NCI-H446 treated with DMSO at 0.1 percent for 48 hours (cell line): ENCODE results near the gene PPP1R26.

Source experiments
- DNase-seq: peaks from one replicate; lab custom pipeline; 2025; lab: John Stamatoyannopoulos, UW

The PPP1R26 gene

GRCh38 chr9:135464181-135464580, 15.4 kb upstream of the PPP1R26 start:
- no peak for DNase-seq

GRCh38 chr9:135468854-135469521, 10.6 kb upstream of the PPP1R26 start:
- DNase-seq: no peak

- DNase-seq: no peak
These were observed 7.6 kb upstream of the PPP1R26 start for GRCh38 chr9:135471791-135472640.

- DNase-seq: no peak
These were observed 5.5 kb upstream of the PPP1R26 start for GRCh38 chr9:135473972-135474543.

GRCh38 chr9:135474915-135475314, 4.7 kb upstream of the PPP1R26 start:
- no peak for DNase-seq

DNA sequence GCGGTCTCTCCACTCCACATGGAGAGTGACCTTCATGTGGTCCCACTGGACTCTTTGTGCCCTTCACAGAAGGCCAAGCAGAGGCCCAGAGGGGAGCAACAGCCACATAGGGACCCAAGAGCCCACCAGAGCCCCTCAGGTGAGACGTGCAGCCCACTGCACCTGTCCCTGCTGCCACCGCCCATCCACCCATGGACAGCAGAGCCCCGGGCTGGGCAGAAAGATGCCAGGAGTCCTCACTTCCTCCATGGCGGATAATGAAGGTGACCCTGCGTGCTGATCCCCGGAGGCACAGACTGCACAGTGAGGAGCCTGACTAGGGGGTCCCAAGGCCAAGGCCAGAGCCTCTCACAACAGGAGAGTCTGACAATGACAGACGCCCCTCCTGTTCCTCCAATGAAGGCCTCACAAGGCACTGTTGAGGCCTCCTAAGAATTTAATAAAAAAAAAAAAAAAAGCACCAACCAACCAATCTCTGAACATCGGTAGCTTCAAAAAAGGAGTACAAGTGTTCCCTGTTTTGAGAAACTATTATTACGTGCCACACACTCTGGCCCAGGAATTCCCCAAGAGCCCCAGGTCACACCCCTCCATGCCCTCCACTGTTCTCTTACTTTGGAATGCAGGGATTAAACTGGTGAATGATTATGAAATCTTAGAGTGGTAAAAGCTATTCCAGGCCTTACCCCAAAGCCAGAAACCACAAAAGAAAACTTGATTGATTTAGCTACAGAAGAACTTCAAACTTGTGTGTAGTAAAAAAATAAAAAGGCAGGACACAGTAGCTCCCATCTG, 2.8 kb upstream of the PPP1R26 start:
- no peak for DNase-seq

GRCh38 chr9:135478191-135478590, 1.4 kb upstream of the PPP1R26 start:
- DNase-seq: no peak

DNA sequence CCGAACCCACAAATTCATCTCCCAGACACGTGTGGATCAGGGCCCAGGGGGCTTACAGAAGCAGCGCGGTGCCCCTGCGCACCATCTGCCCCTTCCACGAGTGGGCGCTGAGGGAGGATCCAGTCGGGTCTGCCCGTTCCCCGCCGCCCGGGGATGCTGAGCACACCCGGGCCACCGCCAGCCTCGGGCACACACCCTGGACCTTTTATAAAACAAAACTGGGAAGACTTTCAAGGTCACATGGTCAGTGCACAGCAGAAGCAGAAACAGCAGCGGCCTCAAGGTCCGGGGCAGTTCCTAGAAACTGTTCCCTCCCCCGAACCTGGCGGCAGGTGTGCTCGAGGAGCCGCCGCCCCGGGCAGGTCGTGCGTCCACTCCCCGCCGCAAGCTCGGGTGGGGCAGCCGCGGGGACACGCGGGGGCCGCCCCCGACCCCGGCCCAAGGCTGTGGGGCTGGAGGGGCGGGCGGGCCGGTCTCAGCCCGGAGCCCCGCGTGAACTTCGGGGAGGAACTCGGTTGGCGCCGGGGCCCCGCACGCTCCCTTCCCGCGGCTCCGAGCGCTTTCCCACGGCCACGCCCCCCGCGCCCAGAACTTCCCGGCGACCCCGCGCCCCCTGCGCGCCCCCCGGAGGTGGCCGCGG, 633 bp upstream of the PPP1R26 start:
- no peak for DNase-seq

GRCh38 chr9:135480071-135480939, 723 bp downstream of the PPP1R26 start:
- no peak for DNase-seq

- no peak for DNase-seq
These were observed 1.3 kb downstream of the PPP1R26 start for GRCh38 chr9:135480940-135481310.

DNA sequence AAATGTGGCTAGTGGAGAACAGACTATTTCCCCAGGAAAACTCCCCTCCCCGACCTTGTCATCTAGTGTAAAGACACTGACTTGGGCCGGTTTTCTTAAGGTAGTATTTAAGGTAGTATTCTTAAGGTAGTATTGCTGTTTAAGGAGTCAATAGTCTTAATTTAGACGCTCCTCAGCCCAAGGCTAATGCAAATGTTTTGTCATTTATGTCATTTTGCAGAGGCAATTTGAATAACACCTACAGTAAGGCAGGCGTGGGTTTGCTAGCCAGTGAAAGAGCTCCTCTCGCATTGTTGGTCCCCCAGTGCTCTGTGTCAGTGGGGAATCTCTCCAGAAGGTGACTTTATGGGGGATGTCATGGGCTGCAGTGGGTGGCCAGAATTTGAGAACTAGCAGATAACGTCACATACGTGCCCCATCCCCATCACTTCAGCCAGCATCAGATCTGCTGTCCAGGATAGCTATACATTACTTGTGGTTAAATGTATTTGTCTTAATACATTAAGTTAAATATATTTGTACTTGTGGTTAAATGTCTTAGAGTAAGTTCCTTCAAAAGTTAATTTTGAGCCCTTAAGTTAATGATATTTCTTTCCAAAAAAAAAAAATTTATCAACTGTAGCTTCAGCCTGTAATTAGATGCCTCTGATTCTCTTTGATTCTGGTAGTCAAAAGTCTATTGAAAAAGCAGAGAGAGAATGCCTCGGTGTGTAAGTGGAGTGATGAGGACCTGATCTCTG, 2.6 kb downstream of the PPP1R26 start:
- DNase-seq: no peak

GRCh38 chr9:135484460-135485277, 5.1 kb downstream of the PPP1R26 start:
- DNase-seq: no peak

DNA sequence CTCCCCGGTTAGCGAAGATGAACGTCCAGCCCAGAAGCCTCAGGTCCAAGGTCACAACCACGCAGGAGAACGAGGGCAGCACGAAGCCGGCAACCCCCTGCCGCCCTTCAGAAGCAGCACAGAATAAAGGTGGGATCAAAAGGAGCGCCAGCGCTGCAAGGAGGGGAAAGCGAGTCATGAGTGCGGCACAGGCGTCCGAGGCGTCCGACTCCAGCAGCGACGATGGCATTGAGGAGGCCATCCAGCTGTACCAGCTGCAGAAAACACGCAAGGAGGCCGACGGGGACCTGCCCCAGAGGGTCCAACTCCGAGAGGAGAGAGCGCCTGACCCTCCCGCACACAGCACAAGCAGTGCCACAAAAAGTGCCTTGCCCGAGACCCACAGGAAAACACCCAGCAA, 5.8 kb downstream of the PPP1R26 start:
- DNase-seq: no peak

DNA sequence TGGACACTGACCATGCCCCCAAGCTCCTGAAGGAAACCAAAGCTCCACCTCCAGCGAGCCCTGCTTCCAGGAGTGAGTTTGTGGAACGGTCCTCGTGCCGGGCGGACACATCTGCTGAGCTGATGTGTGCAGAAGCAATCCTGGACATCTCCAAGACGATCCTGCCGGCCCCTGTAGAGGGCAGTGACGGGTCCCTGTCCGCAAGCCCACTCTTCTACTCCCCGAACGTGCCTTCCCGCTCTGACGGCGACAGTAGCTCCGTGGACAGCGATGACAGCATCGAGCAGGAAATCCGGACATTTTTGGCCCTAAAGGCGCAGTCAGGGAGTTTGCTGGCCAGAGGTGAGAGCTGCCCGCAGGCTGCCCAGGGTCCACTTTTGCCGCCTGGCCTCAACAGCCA, 6.2 kb downstream of the PPP1R26 start:
- DNase-seq: no peak

DNA sequence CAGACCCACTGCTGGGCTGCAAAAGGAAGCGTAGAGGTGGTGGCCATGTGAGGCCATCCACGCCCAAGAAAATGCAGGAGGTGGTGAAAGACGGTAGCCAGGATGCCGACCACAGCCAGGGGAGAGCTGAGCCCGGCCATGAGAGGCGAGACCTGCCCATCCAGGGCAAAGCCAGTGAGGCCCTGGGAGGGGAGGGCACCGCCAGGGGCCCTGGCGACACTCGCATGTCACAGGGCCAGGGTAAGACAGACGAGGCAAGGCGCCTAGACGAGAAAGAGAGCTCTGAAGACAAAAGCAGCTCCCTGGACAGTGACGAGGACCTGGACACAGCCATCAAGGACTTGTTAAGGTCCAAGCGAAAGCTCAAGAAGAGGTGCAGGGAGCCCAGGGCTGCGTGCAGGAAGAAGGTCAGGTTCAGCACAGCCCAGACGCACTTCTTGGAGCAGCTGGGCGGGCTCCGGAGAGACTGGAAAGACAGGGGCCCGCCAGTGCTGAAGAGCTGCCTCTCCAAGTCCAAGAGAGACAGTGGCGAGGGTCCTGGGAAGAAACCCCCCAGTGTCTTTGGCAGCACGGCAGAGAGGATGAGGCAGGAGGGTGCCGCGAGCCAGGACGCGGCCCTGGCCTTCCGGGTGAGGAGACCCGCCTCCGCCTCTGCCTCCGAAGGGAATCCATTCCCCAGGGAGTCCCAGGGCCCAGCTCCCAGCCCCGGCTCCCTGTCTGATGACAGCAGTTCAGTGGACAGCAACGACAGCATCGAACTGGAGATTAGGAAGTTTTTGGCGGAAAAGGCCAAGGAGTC, 6.9 kb downstream of the PPP1R26 start:
- DNase-seq: no peak

DNA sequence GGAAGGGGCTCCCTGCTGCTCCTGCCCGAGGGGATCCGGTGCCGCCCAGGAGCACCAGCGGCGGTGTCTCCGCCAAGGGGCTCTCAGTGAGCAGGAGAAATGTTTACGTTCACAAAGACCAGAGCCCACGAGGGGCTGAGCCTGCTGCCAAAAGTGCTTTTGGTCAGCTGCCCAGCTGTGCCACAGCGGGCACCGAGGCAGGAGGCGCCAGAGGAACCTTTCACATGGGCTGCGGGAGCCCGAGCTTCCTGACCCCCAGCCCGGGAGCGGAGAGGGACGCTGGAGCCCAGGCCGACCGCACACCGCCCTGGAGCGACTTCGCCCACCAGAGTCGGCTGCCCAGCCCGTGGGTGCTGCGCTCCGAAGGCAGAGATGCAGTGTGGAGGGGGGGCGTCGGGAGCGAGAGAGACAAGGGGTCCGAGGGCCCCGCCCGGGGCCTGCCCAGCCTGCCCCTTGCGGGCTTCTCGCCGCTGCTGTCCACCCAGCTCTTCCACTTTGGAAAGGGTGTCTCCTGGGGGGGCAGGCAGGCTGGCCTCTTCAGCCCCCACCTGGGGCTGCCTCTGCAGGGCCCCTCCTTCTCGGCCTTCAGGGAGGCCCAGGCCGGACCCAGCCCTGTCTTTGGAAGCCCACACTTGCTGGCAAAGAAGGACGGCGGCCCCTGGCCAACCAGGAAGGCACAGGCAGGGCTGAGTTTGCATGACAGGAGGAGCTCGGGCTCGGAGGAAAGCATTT, 7.9 kb downstream of the PPP1R26 start:
- no peak for DNase-seq

DNA sequence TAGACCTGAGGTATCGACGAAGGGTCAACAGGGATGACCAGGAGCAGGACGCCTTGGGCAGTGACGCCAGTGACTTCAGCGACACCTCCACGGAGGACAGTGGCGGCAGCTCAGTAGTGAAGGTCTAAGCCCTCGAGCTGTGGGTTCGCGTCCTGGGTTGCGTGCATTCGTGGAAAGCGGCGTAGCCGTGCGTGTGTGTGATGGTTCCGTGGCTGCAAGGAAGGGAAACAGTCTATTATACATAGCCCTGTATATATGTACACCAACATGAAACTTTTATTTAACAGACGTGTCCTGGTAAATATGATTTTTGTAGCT, 8.4 kb downstream of the PPP1R26 start:
- DNase-seq: no peak

- no peak for DNase-seq
These were observed 8.9 kb downstream of the PPP1R26 start for GRCh38 chr9:135488527-135488926.
